ENCODE data around the gene RPS3A. TPM values are rescaled to one million over a fixed set of nuclear protein-coding genes. Genes with fewer than 3 reads are reported as not detected.

Gene RPS3A
- total and polyA plus RNA-seq, 7 donors: 3,214 to 6,800 (median 5,269) TPM

DNA sequence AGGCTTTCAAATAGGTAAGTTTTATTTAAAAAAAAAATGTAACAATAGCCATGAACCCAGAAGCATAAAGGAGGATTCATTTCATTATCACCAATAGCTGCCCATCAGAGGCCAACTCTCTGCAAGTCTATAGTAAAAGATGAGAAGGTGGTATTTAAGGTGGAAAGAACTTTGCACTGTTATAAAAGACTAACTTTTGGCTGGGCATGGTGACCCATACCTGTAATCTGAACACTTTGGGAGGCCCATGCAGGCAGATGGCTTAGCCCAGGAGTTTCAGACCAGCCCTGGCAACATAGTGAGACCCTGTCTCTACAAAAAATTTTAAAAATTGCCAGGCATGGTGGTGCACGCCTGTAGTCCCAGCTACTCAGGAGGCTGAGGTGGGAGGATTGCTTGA, 43.3 kb downstream of the RPS3A start:
- H3K27ac ChIP-seq: no peak overlapping the region
- H3K36me3 ChIP-seq: peaks cover 0 to 92% (median 24%) of the 10 kb centered on the region in 4 donors
- DNase-seq: no peak
- 95% methylated on average over 1 of the region's 1 CpG for WGBS, 2 donors
- H3K4me3 ChIP-seq: no peak overlapping the region
- H3K9me3 ChIP-seq: no peaks in the 10 kb centered on the region
- TF ChIP-seq POLR2AphosphoS5 (IDR thresholded peaks at IDR 0.05): no peak
- no peak for TF ChIP-seq POLR2A (IDR thresholded peaks at IDR 0.05)
- TF ChIP-seq EP300 (IDR thresholded peaks at IDR 0.05): no peak
- TF ChIP-seq CTCF (IDR thresholded peaks at IDR 0.05): no peak
- no peaks in the 10 kb centered on the region for H3K27me3 ChIP-seq
- intact Hi-C loops (cut with DNase I): no loop called here
- H3K4me1 ChIP-seq: peaks cover 0 to 6% (median 0%) of the 10 kb centered on the region in 4 donors

DNA sequence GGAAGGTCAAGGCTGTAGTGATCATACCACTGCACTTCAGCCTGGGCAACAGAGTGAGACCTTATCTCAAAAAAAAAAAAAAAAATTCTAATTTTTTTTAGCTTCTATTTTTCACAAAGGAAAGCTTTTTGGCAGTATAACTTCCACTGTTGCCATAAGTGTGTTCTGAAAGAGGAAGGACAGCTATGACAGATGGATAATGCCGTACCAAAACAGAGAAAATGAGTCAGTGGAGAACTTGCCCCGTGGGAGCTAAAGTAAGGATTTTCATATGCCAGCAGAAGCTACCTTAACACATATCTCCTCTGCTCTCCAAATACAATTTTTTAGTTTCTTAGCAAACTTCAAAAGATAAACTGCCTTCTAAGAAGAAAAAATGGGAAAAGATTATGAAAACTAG, 43.7 kb downstream of the RPS3A start:
- no peak overlapping the region for H3K27ac ChIP-seq
- H3K4me3 ChIP-seq: no peak overlapping the region
- TF ChIP-seq EP300 (IDR thresholded peaks at IDR 0.05) (no peak), POLR2A (IDR thresholded peaks at IDR 0.05) (no peak), POLR2AphosphoS5 (IDR thresholded peaks at IDR 0.05) (no peak), CTCF (IDR thresholded peaks at IDR 0.05) (no peak)
- peaks cover 0 to 92% (median 25%) of the 10 kb centered on the region in 4 donors for H3K36me3 ChIP-seq
- DNase-seq: no peak
- 75 to 89% methylated on average over 2 of the region's 2 CpGs for WGBS, 2 donors
- intact Hi-C loops (cut with DNase I): no loop called here
- peaks cover 0 to 6% (median 0%) of the 10 kb centered on the region in 4 donors for H3K4me1 ChIP-seq
- no peaks in the 10 kb centered on the region for H3K9me3 ChIP-seq
- no peaks in the 10 kb centered on the region for H3K27me3 ChIP-seq

- WGBS, 2 donors: 91 to 92% methylated on average over 3 of the region's 3 CpGs
- H3K36me3 ChIP-seq: peaks cover 0 to 93% (median 31%) of the 10 kb centered on the region in 4 donors
These were observed 44.4 kb downstream of the RPS3A start for GRCh38 chr4:151143811-151144210.

DNA sequence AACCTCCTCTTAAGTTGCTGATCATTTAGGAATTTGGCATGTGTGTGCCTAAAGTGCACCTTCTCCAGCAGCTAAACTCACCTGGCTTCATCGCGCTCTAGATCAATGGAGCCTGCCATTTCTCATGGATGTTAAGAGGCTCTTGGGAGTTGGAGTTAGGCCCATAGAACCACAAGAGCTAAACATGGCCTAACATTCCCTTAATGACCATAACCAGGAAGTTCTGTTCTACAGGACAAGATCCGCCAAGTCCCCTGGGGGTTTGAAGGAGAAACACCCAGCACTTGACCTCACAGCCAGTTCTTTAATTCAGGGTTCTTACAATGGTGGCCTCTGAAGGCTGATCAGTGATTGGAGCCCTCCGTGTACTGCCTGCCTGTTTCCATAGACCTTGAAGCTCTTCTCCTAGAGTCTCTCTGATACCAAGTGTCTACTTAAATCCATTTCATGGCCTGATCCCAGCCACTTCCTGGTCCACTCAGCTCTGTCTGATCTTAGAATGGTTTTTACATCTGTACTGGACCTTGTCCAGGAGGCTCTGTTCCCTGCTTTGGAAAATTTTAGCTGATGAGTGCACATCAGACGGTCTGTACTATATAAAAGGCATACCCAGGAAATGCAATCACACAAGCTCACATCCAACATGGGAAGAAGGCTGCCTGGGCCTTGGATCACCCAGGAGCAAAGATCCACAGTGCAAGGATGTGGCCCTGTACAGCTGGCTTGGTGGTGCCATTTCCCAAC, 45.1 kb downstream of the RPS3A start:
- Histone ChIP-seq H3K27me3 (no peaks in the 10 kb centered on the region), H3K36me3 (peaks cover 0 to 93% (median 31%) of the 10 kb centered on the region in 4 donors), H3K27ac (no peak overlapping the region), H3K4me3 (no peak overlapping the region), H3K4me1 (peaks cover 0 to 6% (median 0%) of the 10 kb centered on the region in 4 donors), H3K9me3 (no peaks in the 10 kb centered on the region)
- no peak for TF ChIP-seq POLR2A (IDR thresholded peaks at IDR 0.05)
- intact Hi-C loops (cut with DNase I): no loop called here
- DNase-seq: no peak
- 94% methylated on average over 5 of the region's 5 CpGs for WGBS, 2 donors

More at GRCh38 chr4:151143811-151144210, 44.4 kb downstream of the RPS3A start:
- Histone ChIP-seq H3K27ac (no peak overlapping the region), H3K4me3 (no peak overlapping the region), H3K9me3 (no peaks in the 10 kb centered on the region), H3K27me3 (no peaks in the 10 kb centered on the region), H3K4me1 (peaks cover 0 to 6% (median 0%) of the 10 kb centered on the region in 4 donors)
- intact Hi-C loops (cut with DNase I): no loop called here
- no peak for DNase-seq
- TF ChIP-seq CTCF (IDR thresholded peaks at IDR 0.05) (no peak), POLR2AphosphoS5 (IDR thresholded peaks at IDR 0.05) (no peak), POLR2A (IDR thresholded peaks at IDR 0.05) (no peak), EP300 (IDR thresholded peaks at IDR 0.05) (no peak)

- Histone ChIP-seq H3K36me3 (peaks cover 0 to 73% (median 24%) of the 10 kb centered on the region in 4 donors), H3K27me3 (no peaks in the 10 kb centered on the region), H3K9me3 (no peaks in the 10 kb centered on the region), H3K27ac (no peak overlapping the region), H3K4me1 (peaks cover 0 to 6% (median 0%) of the 10 kb centered on the region in 4 donors), H3K4me3 (no peak overlapping the region)
- no peak for DNase-seq
- TF ChIP-seq POLR2A (IDR thresholded peaks at IDR 0.05) (no peak), POLR2AphosphoS5 (IDR thresholded peaks at IDR 0.05) (no peak), CTCF (IDR thresholded peaks at IDR 0.05) (no peak)
- intact Hi-C loops (cut with DNase I): no loop called here
- 79 to 82% methylated on average over 3 of the region's 3 CpGs for WGBS, 2 donors
These were observed 47.6 kb downstream of the RPS3A start for GRCh38 chr4:151147000-151147399.
